ENCODE results near the gene GRIK3. TPM values are rescaled to one million over a fixed set of nuclear protein-coding genes. Genes with fewer than 3 reads are reported as not detected.

The GRIK3 gene
- total RNA-seq, 2 experiments from 2014 or later = 16.3 to 55.0 TPM

- no TSS peak for BruUV-seq (replicated peaks)
- H2AFZ ChIP-seq (ENCODE audit: low read length) = no peak overlapping the region
- intact Hi-C loops (cut with micrococcal nuclease; ENCODE audit: unreplicated experiment) = no loop called here
- no peaks in the 10 kb centered on the region for H3K36me3 ChIP-seq (ENCODE audit: insufficient read depth, low read length)
- H3K4me1 ChIP-seq (ENCODE audit: insufficient read depth, low read length, poor library complexity, severe bottlenecking) = no peaks in the 10 kb centered on the region
- no peak for TF ChIP-seq CTCF (conservative IDR thresholded peaks at IDR 0.05; ENCODE audit: low read length)
- TF ChIP-seq EZH2phosphoT487 (IDR thresholded peaks at IDR 0.05; ENCODE audit: borderline replicate concordance, low read depth, low read length) = no peak
- no peaks in the 10 kb centered on the region for H4K20me1 ChIP-seq (ENCODE audit: insufficient read depth, low read length)
- no peaks in the 10 kb centered on the region for H3K9me2 ChIP-seq (ENCODE audit: insufficient read depth, low read length)
- no peak overlapping the region for H3K4me3 ChIP-seq (ENCODE audit: low read depth, low read length, poor library complexity, severe bottlenecking)
- POLR2A ChIA-PET = interaction anchor here (0.7 kb wide), 1 partner anchor 212 kb away, joined by 3 read pairs; no protein-coding TSS in a partner anchor
- CTCF ChIA-PET (ENCODE audit: unreplicated experiment) = no interaction called here
- H3K4me2 ChIP-seq (ENCODE audit: low read length) = no peak overlapping the region
- DNase-seq (ENCODE audit: low spot score) = no peak
- no peaks in the 10 kb centered on the region for H3K9me3 ChIP-seq (ENCODE audit: low read length)
- no peaks in the 10 kb centered on the region for H3K79me2 ChIP-seq (ENCODE audit: insufficient read depth, low read depth, low read length)
- H3K27ac ChIP-seq (ENCODE audit: low read depth, low read length, poor library complexity, severe bottlenecking) = no peak overlapping the region
These were observed 34.6 kb upstream of the GRIK3 start for GRCh38 chr1:37068897-37069296.

GRCh38 chr1:37068260-37068659, 33.9 kb upstream of the GRIK3 start:
- H3K4me2 ChIP-seq (ENCODE audit: low read length) = no peak overlapping the region
- BruUV-seq (replicated peaks) = no TSS peak
- CTCF ChIA-PET (ENCODE audit: unreplicated experiment) = no interaction called here

More at GRCh38 chr1:37068260-37068659, 33.9 kb upstream of the GRIK3 start:
- intact Hi-C loops (cut with micrococcal nuclease; ENCODE audit: unreplicated experiment) = no loop called here
- H3K9me2 ChIP-seq (ENCODE audit: insufficient read depth, low read length) = no peaks in the 10 kb centered on the region
- no peak overlapping the region for H3K27ac ChIP-seq (ENCODE audit: low read depth, low read length, poor library complexity, severe bottlenecking)
- no peaks in the 10 kb centered on the region for H3K79me2 ChIP-seq (ENCODE audit: insufficient read depth, low read depth, low read length)
- no peak overlapping the region for H3K4me3 ChIP-seq (ENCODE audit: low read depth, low read length, poor library complexity, severe bottlenecking)
- no peak overlapping the region for H2AFZ ChIP-seq (ENCODE audit: low read length)
- TF ChIP-seq CTCF (conservative IDR thresholded peaks at IDR 0.05; ENCODE audit: low read length) (no peak), EZH2phosphoT487 (IDR thresholded peaks at IDR 0.05; ENCODE audit: borderline replicate concordance, low read depth, low read length) (no peak)
- H3K9me3 ChIP-seq (ENCODE audit: low read length) = no peaks in the 10 kb centered on the region
- DNase-seq (ENCODE audit: low spot score) = no peak
- H4K20me1 ChIP-seq (ENCODE audit: insufficient read depth, low read length) = no peaks in the 10 kb centered on the region
- no peaks in the 10 kb centered on the region for H3K4me1 ChIP-seq (ENCODE audit: insufficient read depth, low read length, poor library complexity, severe bottlenecking)
- POLR2A ChIA-PET = interaction anchor here (0.7 kb wide), 1 partner anchor 212 kb away, joined by 3 read pairs; no protein-coding TSS in a partner anchor
- no peaks in the 10 kb centered on the region for H3K36me3 ChIP-seq (ENCODE audit: insufficient read depth, low read length)

Measured in OCI-LY7 (cell line).